Fibroblast of the aortic adventitia (primary cell): Measurements from ENCODE around the gene UBALD2. TPM values are rescaled to one million over a fixed set of nuclear protein-coding genes. Genes with fewer than 3 reads are reported as not detected.
A peak's percentile ranks its signal among the peaks of the same experiment; 100 is the strongest.

Experiments
- DNase-seq: peaks from one replicate; pipeline ENCODE4 v3.0.0-alpha.2; 2010; ENCODE audit warnings: low read depth
- H3K4me3 ChIP-seq: 2 replicates; pipeline ENCODE4 v1.5.1; 2011; ENCODE audit warnings: low read depth, mild to moderate bottlenecking, control low read depth, low read length, moderate library complexity
- CTCF ChIP-seq: IDR thresholded peaks from 2 replicates; pipeline ENCODE4 v1.5.1; 2011; ENCODE audit warnings: mild to moderate bottlenecking, low read length, control low read depth, inconsistent platforms; ENCODE audit not compliant: insufficient read depth
- total RNA-seq: library from RNA; depleted of rRNA; stranded (reverse); fragments of >200 nt; gene quantifications from 2 replicates; pipeline ENCODE4 v1.2.3, GENCODE V29; 2012; ENCODE audit warnings: low replicate concordance

The UBALD2 gene
- total RNA-seq, 1 donor, result 3.7 TPM

- H3K4me3 ChIP-seq, result no peak overlapping the region
- no peak for TF ChIP-seq CTCF
- peak; percentile 83 for DNase-seq
Measured at GRCh38 chr17:76268015-76268749, 3.0 kb downstream of the UBALD2 start.

GRCh38 chr17:76268991-76269981, 4.1 kb downstream of the UBALD2 start:
- no peak overlapping the region for H3K4me3 ChIP-seq
- no peak for DNase-seq
- TF ChIP-seq CTCF, result no peak

- TF ChIP-seq CTCF, result no peak
- no peak overlapping the region for H3K4me3 ChIP-seq
- DNase-seq, result no peak
Measured at GRCh38 chr17:76270127-76270592, 5.0 kb downstream of the UBALD2 start.

GRCh38 chr17:76270770-76271668, 5.9 kb downstream of the UBALD2 start:
- no peak for TF ChIP-seq CTCF
- H3K4me3 ChIP-seq, result no peak overlapping the region
- no peak for DNase-seq

- TF ChIP-seq CTCF, result no peak
- DNase-seq, result no peak
- H3K4me3 ChIP-seq, result no peak overlapping the region
Measured at GRCh38 chr17:76271669-76272540, 6.8 kb downstream of the UBALD2 start.
